GM12874 (cell line): ENCODE results near the gene GORASP1.

Experiments used
- TF ChIP-seq, protein P1 (sequence below): IDR thresholded peaks from 2 replicates; pipeline ENCODE4 v1.5.1; 2011; ENCODE audit warnings: low read depth, mild to moderate bottlenecking, control low read depth, low read length, moderate library complexity; ENCODE audit not compliant: insufficient read depth

GORASP1 gene

DNA sequence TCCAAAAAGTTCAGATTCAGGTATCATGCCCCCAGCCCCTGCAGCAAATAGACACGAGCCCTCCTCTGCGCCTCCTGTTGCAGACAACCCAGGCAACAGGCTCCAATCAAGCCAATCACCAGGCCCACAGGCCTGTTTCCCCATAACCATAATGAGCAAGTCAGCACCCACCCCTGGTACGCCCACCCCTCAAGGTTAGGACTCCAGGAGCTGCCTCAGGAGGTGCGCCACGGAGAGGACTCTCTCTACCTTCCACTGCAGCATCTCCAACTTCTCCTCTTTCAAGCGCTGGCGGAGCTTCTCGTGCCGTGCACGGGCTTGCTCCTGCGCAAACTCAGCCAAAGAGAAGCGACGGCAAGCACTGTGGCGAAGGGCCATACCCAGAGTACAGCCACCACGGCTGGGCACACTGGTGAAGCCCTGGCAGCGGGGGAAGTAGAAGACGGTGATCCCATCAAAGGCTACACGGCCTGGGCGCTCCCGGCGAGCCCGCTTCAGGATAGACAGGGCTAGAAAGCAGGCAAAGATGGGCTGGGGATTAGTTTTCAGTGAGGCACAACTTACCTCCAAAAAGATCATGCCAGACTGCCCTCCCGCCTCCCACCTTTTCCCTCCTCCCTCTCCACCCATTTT is 37.4 kb upstream of the GORASP1 start:
- TF ChIP-seq, protein P1, sequence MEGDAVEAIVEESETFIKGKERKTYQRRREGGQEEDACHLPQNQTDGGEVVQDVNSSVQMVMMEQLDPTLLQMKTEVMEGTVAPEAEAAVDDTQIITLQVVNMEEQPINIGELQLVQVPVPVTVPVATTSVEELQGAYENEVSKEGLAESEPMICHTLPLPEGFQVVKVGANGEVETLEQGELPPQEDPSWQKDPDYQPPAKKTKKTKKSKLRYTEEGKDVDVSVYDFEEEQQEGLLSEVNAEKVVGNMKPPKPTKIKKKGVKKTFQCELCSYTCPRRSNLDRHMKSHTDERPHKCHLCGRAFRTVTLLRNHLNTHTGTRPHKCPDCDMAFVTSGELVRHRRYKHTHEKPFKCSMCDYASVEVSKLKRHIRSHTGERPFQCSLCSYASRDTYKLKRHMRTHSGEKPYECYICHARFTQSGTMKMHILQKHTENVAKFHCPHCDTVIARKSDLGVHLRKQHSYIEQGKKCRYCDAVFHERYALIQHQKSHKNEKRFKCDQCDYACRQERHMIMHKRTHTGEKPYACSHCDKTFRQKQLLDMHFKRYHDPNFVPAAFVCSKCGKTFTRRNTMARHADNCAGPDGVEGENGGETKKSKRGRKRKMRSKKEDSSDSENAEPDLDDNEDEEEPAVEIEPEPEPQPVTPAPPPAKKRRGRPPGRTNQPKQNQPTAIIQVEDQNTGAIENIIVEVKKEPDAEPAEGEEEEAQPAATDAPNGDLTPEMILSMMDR, result no peak

DNA sequence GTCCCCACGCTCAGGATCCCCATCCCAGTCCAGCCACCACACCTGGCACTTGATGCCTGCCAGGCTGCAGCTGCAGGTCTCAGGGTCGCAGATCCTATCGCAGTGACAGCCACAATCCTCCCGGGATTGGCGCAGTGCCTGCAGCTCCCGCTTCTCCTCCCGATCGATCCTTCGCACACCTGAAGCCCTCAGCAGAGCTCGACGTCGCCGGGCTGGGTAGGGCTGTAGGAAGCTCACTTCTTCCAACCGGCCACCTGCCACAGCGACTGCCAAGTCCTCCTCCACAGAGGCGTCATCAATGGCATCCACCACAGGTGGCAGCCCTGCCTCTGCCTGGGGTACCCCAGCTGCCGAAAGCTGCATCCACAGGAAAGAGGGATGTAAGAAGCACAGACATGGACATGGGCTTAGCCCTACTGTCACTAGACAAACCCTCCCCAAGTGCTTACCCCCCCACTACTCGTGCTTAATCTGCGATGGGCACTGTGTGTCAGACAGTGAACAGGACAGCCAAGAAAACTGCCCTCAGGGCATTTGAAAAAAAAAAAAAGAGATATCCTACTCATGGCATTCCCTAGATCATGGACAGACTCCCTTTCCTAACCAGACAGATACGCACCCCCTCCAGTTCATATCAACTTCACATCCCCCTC is 36.8 kb upstream of the GORASP1 start:
- TF ChIP-seq, protein P1, result no peak

DNA sequence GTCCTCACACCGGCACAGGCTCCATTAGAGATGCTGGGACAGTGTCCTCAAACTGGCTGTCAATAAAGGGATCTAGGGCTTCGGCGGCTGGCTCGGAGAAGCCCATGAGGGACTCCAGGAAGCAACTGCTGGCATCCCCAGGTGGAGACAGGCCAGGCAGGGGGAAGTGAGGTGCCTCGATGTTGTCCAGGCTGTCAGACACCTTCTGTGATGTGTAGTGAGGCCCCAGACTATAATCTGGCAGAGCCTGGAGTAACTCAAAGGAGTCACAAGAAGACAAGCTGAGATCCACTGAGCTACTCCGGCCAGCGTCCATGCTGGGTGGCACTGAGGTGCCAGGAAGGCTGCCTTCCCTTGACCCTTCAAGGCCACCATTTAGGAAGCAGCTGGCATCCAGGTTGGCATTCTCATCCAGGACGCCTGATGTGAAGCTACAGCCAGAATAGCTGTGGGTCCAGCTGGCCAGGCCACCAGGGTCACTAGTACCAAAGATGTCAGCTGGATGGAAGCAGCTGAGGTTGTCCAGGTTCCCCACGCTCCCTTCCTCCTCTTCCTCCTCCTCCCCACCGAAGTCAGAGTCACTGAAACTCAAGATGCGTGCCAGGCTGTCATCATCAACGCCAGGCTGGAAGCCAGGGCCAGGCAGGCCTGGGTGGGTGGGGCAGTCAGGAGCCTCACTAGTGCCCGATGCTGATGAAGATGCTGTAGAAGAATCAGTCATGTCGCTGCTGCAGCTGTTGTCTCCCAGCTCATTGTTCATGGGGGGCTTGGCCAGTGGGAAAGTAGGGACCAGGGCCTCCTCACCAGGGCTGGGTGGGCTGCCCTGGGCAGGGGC is 35.8 kb upstream of the GORASP1 start:
- TF ChIP-seq, protein P1, result no peak

DNA sequence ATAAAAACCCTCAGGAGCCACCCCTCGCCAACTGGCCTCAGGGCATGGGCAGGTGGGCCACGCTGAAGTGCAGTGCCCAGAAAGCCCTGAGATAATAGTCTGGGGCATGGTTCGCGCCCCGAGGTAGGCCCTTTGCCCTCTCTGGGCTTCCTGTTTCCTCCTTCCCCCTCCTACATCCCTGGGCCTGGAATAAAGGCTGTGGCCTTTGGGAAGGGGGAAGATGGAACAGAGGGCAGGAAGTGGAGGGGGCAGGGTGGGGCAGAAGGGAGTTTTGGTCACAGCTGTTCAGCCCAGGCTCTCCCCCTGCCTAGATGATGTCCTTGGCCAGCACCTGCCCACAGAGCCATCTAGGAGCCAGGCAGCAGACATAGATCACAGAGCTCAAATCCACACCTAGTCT is 34.6 kb upstream of the GORASP1 start:
- TF ChIP-seq, protein P1, result no peak

DNA sequence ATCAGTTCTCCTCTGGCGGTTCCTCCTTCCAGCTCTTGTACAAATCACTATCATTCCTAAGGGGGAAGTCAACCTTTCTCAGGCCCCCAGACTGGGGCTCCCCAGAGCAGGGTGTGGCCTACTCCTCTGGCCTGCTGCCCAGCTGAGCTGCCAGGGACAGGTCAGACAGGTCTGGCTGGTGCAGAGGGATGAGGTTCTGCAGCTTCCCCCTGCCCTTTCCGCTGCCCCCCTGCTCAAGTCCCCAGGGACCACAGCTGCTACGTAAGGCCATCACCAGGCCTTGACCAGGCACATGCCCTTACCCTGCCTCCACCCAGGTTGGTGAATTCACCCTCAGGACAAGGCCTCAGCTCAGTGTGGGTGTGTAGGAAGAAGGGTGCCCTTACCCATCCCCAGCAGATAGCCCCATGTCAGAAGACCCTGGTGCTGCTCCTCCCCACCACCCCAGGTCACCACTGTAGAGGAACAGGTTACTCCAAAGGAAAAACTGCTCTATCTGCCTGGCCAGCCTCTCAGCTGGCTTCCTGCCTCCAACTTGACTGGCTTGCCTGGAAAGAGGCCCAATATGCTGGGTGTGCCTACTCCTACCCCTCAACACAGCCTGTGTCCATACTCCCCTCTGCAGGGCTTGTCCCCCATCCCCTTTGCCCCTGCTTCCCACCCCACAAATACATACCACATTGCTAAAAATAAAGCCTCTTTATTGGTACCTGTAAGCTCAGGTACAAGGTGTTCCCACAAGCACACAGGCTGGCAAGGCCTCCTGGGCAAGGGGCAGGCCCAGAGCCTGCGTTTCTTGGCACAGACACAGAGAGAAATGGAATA is 34.0 kb upstream of the GORASP1 start:
- TF ChIP-seq, protein P1, result no peak

DNA sequence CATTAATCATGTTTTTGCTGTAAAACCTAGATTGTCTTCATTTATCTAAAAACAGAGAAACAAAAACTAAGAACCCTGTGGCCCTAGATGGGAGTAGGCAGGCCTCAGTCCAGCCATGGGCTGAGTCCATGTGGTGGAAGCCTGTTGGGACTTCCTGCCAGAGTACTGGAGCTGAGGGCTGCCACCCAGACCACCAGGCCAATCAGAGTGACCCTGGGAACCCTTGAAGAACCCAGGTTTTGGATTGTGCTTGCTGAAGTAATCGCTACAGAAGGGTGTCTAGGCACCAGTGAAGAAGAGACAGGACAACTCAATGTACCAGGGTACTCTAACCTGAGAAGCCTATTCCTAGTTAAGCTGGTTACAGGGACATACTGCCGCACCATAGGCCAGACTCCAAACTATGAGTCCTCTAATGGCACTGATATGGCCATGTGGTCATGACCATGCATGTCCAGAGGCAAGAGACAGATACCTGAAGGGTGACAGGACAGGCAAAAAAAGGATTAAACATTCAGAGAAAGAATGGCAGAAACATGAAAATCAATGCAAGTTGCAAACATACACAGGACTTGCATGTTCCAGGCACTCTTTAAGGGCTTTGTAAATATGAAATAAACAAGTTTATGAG is 33.0 kb upstream of the GORASP1 start:
- TF ChIP-seq, protein P1, result no peak
